ENCODE measurements around the gene TKT. TPM values are rescaled to one million over a fixed set of nuclear protein-coding genes. Genes with fewer than 3 reads are reported as not detected.
"Not testable (repeated sequence)": the region's sequence is repeated elsewhere in the genome, so short reads cannot be mapped to it uniquely, and the experiment has no call there.

Gene TKT
- total RNA-seq = 480 and 494 TPM in 2 replicates
- long read RNA-seq, transcript TKT-208 (14 exons, 3,010 nt) = major isoform, 1,218 of 1,414 reads
- long read RNA-seq, transcript TKT-207 (8 exons, 1,972 nt) = minor isoform, 18 of 1,414 reads
- long read RNA-seq, transcript TKT-203 (15 exons, 2,831 nt) = minor isoform, 6 of 1,414 reads
- long read RNA-seq, partial matches to known transcripts = 123 of 1,414 reads
- long read RNA-seq, other reads (novel, unspliced or antisense) = 47 of 1,414 reads

- H3K9me3 Mint-ChIP-seq (ENCODE audit: unreplicated experiment) = no peaks in the 10 kb centered on the region
- H3K36me3 Mint-ChIP-seq (ENCODE audit: unreplicated experiment) = peaks cover 8% of the 10 kb centered on the region
- TF ChIP-seq CTCF (IDR thresholded peaks at IDR 0.05) = no peak
- H3K27me3 Mint-ChIP-seq (ENCODE audit: unreplicated experiment) = no peaks in the 10 kb centered on the region
- H3K4me1 Mint-ChIP-seq (ENCODE audit: unreplicated experiment) = peaks cover 55% of the 10 kb centered on the region
- H3K27ac Mint-ChIP-seq (ENCODE audit: unreplicated experiment) = peak within 1 kb of the TSS; percentile 93
- DNase-seq (ENCODE audit: extremely low spot score, unreplicated experiment) = peak; percentile 92
- H3K4me3 Mint-ChIP-seq (ENCODE audit: unreplicated experiment) = peak within 1 kb of the TSS; percentile 90
These were observed at the start of gene TKT for GRCh38 chr3:53255775-53256703. TKT (minus strand) TSS chr3:53256022; CDS start chr3:53255942, 80 bp downstream.

GRCh38 chr3:53303957-53304356 is 48.1 kb upstream of the TKT start:
- Mint-ChIP-seq H3K27ac (ENCODE audit: unreplicated experiment) (no peak overlapping the region), H3K4me3 (ENCODE audit: unreplicated experiment) (no peak overlapping the region), H3K9me3 (ENCODE audit: unreplicated experiment) (no peaks in the 10 kb centered on the region)

GRCh38 chr3:53303549-53303948 is 47.7 kb upstream of the TKT start:
- no peak for DNase-seq (ENCODE audit: extremely low spot score, unreplicated experiment)
- H3K4me1 Mint-ChIP-seq (ENCODE audit: unreplicated experiment) = peaks cover 3% of the 10 kb centered on the region
- H3K36me3 Mint-ChIP-seq (ENCODE audit: unreplicated experiment) = peaks cover 29% of the 10 kb centered on the region
- H3K27ac Mint-ChIP-seq (ENCODE audit: unreplicated experiment) = no peak overlapping the region
- no peaks in the 10 kb centered on the region for H3K9me3 Mint-ChIP-seq (ENCODE audit: unreplicated experiment)
- no peak overlapping the region for H3K4me3 Mint-ChIP-seq (ENCODE audit: unreplicated experiment)
- H3K27me3 Mint-ChIP-seq (ENCODE audit: unreplicated experiment) = no peaks in the 10 kb centered on the region
- TF ChIP-seq CTCF (IDR thresholded peaks at IDR 0.05) = no peak

More at GRCh38 chr3:53303957-53304356, 48.1 kb upstream of the TKT start:
- no peak for DNase-seq (ENCODE audit: extremely low spot score, unreplicated experiment)
- H3K4me1 Mint-ChIP-seq (ENCODE audit: unreplicated experiment) = peaks cover 3% of the 10 kb centered on the region
- peaks cover 33% of the 10 kb centered on the region for H3K36me3 Mint-ChIP-seq (ENCODE audit: unreplicated experiment)
- no peak for TF ChIP-seq CTCF (IDR thresholded peaks at IDR 0.05)
- H3K27me3 Mint-ChIP-seq (ENCODE audit: unreplicated experiment) = no peaks in the 10 kb centered on the region

- Mint-ChIP-seq H3K4me3 (ENCODE audit: unreplicated experiment) (no peak overlapping the region), H3K9me3 (ENCODE audit: unreplicated experiment) (no peaks in the 10 kb centered on the region), H3K27me3 (ENCODE audit: unreplicated experiment) (no peaks in the 10 kb centered on the region), H3K4me1 (ENCODE audit: unreplicated experiment) (peaks cover 2% of the 10 kb centered on the region), H3K27ac (ENCODE audit: unreplicated experiment) (no peak overlapping the region), H3K36me3 (ENCODE audit: unreplicated experiment) (peaks cover 21% of the 10 kb centered on the region)
- TF ChIP-seq CTCF (IDR thresholded peaks at IDR 0.05) = no peak
- DNase-seq (ENCODE audit: extremely low spot score, unreplicated experiment) = no peak
These were observed 45.0 kb upstream of the TKT start for GRCh38 chr3:53300826-53301225.

- DNase-seq (ENCODE audit: extremely low spot score, unreplicated experiment); H3K27me3 Mint-ChIP-seq (ENCODE audit: unreplicated experiment); H3K4me3 Mint-ChIP-seq (ENCODE audit: unreplicated experiment); H3K4me1 Mint-ChIP-seq (ENCODE audit: unreplicated experiment); H3K9me3 Mint-ChIP-seq (ENCODE audit: unreplicated experiment): not testable (repeated sequence)
- peak; percentile 83 for TF ChIP-seq CTCF (IDR thresholded peaks at IDR 0.05)
- Mint-ChIP-seq H3K27ac (ENCODE audit: unreplicated experiment) (peak overlapping the region; percentile 24), H3K36me3 (ENCODE audit: unreplicated experiment) (peaks cover 19% of the 10 kb centered on the region)
These were observed 43.8 kb upstream of the TKT start for GRCh38 chr3:53299611-53300023.

Measured in osteocyte (in vitro differentiated cells).